Ishikawa (cell line): ENCODE measurements around the gene RIOX2.

Source experiments
- CEBPB ChIP-seq: IDR thresholded peaks from 2 replicates; pipeline ENCODE4 v1.6.1; 2012
- EGR1 ChIP-seq: IDR thresholded peaks from 2 replicates; pipeline ENCODE4 v1.6.1; 2012
- EP300 ChIP-seq: IDR thresholded peaks from 2 replicates; pipeline ENCODE4 v1.6.1; 2012; ENCODE audit warnings: borderline replicate concordance
- FOXM1 ChIP-seq: IDR thresholded peaks from 2 replicates; pipeline ENCODE4 v1.6.1; 2012; ENCODE audit warnings: low read depth, borderline replicate concordance
- MAX ChIP-seq: IDR thresholded peaks from 2 replicates; pipeline ENCODE4 v1.6.1; 2012
- RAD21 ChIP-seq: IDR thresholded peaks from 2 replicates; pipeline ENCODE4 v1.6.1; 2012; ENCODE audit warnings: low read depth
- REST ChIP-seq: IDR thresholded peaks from 2 replicates; pipeline ENCODE4 v1.6.1; 2012; ENCODE audit warnings: low read depth, mild to moderate bottlenecking
- TAF1 ChIP-seq: IDR thresholded peaks from 2 replicates; pipeline ENCODE4 v1.6.1; 2012; ENCODE audit warnings: low read depth, mild to moderate bottlenecking
- TCF12 ChIP-seq: IDR thresholded peaks from 2 replicates; pipeline ENCODE4 v1.6.1; 2012; ENCODE audit warnings: low read depth
- USF1 ChIP-seq: IDR thresholded peaks from 2 replicates; pipeline ENCODE4 v1.6.1; 2012
- YY1 ChIP-seq: IDR thresholded peaks from 2 replicates; pipeline ENCODE4 v1.6.1; 2012; ENCODE audit warnings: low read depth

GRCh38 chr3:97974996-97975395 is 2.8 kb upstream of the RIOX2 start:
- no peak for TF ChIP-seq MAX
- TF ChIP-seq TCF12: no peak
- TF ChIP-seq TAF1: no peak
- TF ChIP-seq USF1: no peak
- no peak for TF ChIP-seq EP300
- TF ChIP-seq YY1: no peak
- no peak for TF ChIP-seq RAD21
- TF ChIP-seq FOXM1: no peak
- no peak for TF ChIP-seq REST
- TF ChIP-seq EGR1: no peak
- TF ChIP-seq CEBPB: no peak
